ENCODE data around the gene MRPL40.

MRPL40 gene

DNA sequence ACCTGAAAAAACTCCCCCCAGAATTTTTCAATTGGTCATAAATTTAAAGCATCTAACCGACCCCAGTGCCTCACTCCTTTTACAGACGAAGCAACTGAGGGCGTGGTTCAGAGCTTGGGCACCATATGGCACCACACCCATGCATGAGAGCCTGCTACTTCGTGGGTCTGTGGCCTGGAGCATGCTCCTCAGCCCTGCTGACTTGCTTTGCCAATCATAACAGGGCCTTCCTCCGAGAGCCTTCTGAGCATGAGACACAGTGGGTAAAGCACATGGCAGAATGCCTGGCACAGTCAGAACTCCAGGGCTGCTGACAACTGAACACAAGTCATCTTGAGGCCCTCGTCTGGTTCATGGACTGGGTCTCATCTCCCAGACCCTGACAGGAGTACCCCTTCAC is 34.1 kb upstream of the MRPL40 start:
- no peak for DNase-seq (ENCODE audit: low read depth)
- TF ChIP-seq CTCF (IDR thresholded peaks at IDR 0.05; ENCODE audit: low read depth, low read length, missing control alignments) = no peak
- H3K4me3 ChIP-seq (ENCODE audit: low read depth, low read length) = no peak overlapping the region

GRCh38 chr22:19398652-19399051 is 33.7 kb upstream of the MRPL40 start:
- no peak for TF ChIP-seq CTCF (IDR thresholded peaks at IDR 0.05; ENCODE audit: low read depth, low read length, missing control alignments)
- no peak overlapping the region for H3K4me3 ChIP-seq (ENCODE audit: low read depth, low read length)
- DNase-seq (ENCODE audit: low read depth) = no peak

- DNase-seq (ENCODE audit: low read depth) = no peak
- TF ChIP-seq CTCF (IDR thresholded peaks at IDR 0.05; ENCODE audit: low read depth, low read length, missing control alignments) = no peak
- no peak overlapping the region for H3K4me3 ChIP-seq (ENCODE audit: low read depth, low read length)
Observed at GRCh38 chr22:19400881-19401280, 31.5 kb upstream of the MRPL40 start.

- no peak for DNase-seq (ENCODE audit: low read depth)
- no peak overlapping the region for H3K4me3 ChIP-seq (ENCODE audit: low read depth, low read length)
- no peak for TF ChIP-seq CTCF (IDR thresholded peaks at IDR 0.05; ENCODE audit: low read depth, low read length, missing control alignments)
Observed at GRCh38 chr22:19401483-19401882, 30.9 kb upstream of the MRPL40 start.

- no peak for TF ChIP-seq CTCF (IDR thresholded peaks at IDR 0.05; ENCODE audit: low read depth, low read length, missing control alignments)
- no peak for DNase-seq (ENCODE audit: low read depth)
- no peak overlapping the region for H3K4me3 ChIP-seq (ENCODE audit: low read depth, low read length)
Observed at GRCh38 chr22:19402642-19403191, 29.6 kb upstream of the MRPL40 start.

DNA sequence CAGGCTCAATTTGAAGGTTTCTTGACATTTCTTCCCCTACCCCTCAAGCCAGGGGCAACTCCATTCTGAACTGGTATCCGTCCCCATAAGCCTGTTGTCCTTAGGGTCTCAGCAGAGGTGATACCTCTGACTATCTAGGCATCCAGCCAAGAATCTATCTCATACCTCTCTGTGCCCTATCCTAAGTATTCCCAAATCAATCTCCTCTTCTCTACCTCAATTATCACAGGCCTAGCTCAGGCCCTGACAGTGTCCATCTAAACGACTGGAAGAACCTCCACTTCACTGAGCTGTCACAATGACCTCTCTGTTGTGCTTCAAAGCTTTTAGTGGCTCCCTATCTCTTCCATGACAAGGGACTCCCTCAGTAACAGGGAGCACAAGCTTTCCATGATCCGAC is 27.7 kb upstream of the MRPL40 start:
- no peak overlapping the region for H3K4me3 ChIP-seq (ENCODE audit: low read depth, low read length)
- no peak for DNase-seq (ENCODE audit: low read depth)
- TF ChIP-seq CTCF (IDR thresholded peaks at IDR 0.05; ENCODE audit: low read depth, low read length, missing control alignments) = no peak

DNA sequence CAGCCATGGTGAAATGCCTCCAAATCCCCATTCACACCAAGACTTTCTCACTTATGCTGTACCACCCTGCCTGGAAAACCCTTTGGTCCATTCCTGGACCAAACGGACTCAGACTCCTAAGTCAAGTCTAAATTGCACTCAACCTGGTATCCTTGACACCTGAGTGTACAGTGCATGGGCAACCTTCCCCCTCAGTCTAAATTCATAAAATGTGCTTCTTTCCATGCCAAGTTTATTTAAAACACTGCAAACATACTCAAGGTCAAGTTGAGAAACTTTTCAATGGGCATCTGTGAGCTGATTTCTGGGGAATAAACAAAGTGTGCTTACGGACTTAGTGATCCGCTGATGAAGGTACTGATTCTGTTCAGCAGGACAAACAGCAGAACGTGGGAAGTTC is 27.2 kb upstream of the MRPL40 start:
- no peak for DNase-seq (ENCODE audit: low read depth)
- no peak overlapping the region for H3K4me3 ChIP-seq (ENCODE audit: low read depth, low read length)
- no peak for TF ChIP-seq CTCF (IDR thresholded peaks at IDR 0.05; ENCODE audit: low read depth, low read length, missing control alignments)
